HepG2 (cell line): ENCODE data around the gene FBXO10. TPM values are rescaled to one million over a fixed set of nuclear protein-coding genes. Genes with fewer than 3 reads are reported as not detected.

Experiments used
- ATAC-seq: fragments of 200-7000 bp; cut with Tn5 transposase; 3 replicates; pipeline ENCODE4 v1.9.1; 2020; ENCODE audit warnings: mild to moderate bottlenecking, moderate library complexity
- BruUV-seq: library from RNA; stranded (reverse); fragments of 400-500 nt; replicated peaks from 2 replicates; lab custom pipeline; 2021; lab: Mats Ljungman, UMichigan
- CTCF ChIA-PET: fragments of 300-600 bp; formaldehyde crosslinking; extraction: SDS; loops from one replicate; lab custom pipeline; 2021; ENCODE audit warnings: low total read pairs, inconsistent platforms, low intra/inter-chr PET ratio; lab: Yijun Ruan, JAX
- POLR2A ChIA-PET: fragments of 350-600 bp; sonication (Branson Sonifier 250); formaldehyde crosslinking; loops from one replicate; lab custom pipeline; 2020; ENCODE audit warnings: antibody characterized with exemption, inconsistent platforms; lab: Yijun Ruan, JAX
- DNase-seq: peaks from one replicate; pipeline ENCODE4 v3.0.0-alpha.2; 2015; ENCODE audit warnings: low spot score
- FAIRE-seq: peaks from 3 replicates; lab custom pipeline; 2011; peaks lifted over from hg19 to GRCh38; lab: Jason Lieb, UNC
- H2AFZ ChIP-seq: one replicate; pipeline ENCODE4 v1.6.1; 2011; ENCODE audit warnings: low read length, inconsistent platforms
- H3K27ac ChIP-seq: fragments of 300-600 bp; 3 replicates; pipeline ENCODE4 v1.8.0; 2011; ENCODE audit warnings: mixed run types, mild to moderate bottlenecking, mixed read lengths, low read length, inconsistent platforms; ENCODE audit not compliant: insufficient read depth; ENCODE audit errors: extremely low read length
- H3K27me3 ChIP-seq, 2 experiments: fragments of 200-600 bp in 1 of 2; 2 replicates in 1 of 2; 3 replicates in 1 of 2; pipeline versions ENCODE4 v1.6.0 to v1.8.0; 2011; ENCODE audit warnings: low read length in 2 of 2, mild to moderate bottlenecking in 2 of 2, moderate library complexity in 2 of 2, inconsistent platforms in 1 of 2; ENCODE audit not compliant: insufficient read depth in 2 of 2, control insufficient read depth in 1 of 2
- H3K36me3 ChIP-seq, 2 experiments: fragments of 200-600 bp in 1 of 2; replicated peaks in 1 of 2; 2 replicates in 1 of 2; 3 replicates in 1 of 2; pipeline versions ENCODE4 v1.5.1 to v1.8.0; 2011; ENCODE audit warnings: low read length in 2 of 2, inconsistent platforms in 1 of 2; ENCODE audit not compliant: insufficient read depth in 2 of 2, control insufficient read depth in 1 of 2
- H3K4me1 ChIP-seq: 2 replicates; pipeline ENCODE4 v1.5.1; 2012; ENCODE audit warnings: low read length, inconsistent platforms; ENCODE audit not compliant: insufficient read depth
- H3K4me2 ChIP-seq: 2 replicates; pipeline ENCODE4 v1.6.0; 2011; ENCODE audit warnings: low read depth, low read length, inconsistent platforms
- H3K4me3 ChIP-seq, 3 experiments: fragments of 200-600 bp in 1 of 3; sonication (generic), shearing (Covaris generic) in 1 of 3; replicated peaks in 1 of 3; 2 replicates each; pipeline ENCODE4 v1.5.1; 2011 to 2016; ENCODE audit warnings: low read length in 3 of 3, inconsistent platforms in 2 of 3, low read depth in 2 of 3, mild to moderate bottlenecking in 2 of 3, control low read depth in 1 of 3, mixed read lengths in 1 of 3; ENCODE audit not compliant: insufficient read depth in 1 of 3
- H3K79me2 ChIP-seq: one replicate; pipeline ENCODE4 v1.6.1; 2011; ENCODE audit warnings: low read length, inconsistent platforms; ENCODE audit not compliant: insufficient read depth
- H3K9ac ChIP-seq: 2 replicates; pipeline ENCODE4 v1.6.0; 2011; ENCODE audit warnings: mild to moderate bottlenecking, low read depth, low read length, inconsistent platforms; ENCODE audit not compliant: insufficient read depth
- H3K9me3 ChIP-seq: 2 replicates; pipeline ENCODE4 v1.5.1; 2012; ENCODE audit warnings: mild to moderate bottlenecking, low read length
- H4K20me1 ChIP-seq: 2 replicates; pipeline ENCODE4 v1.6.0; 2011; ENCODE audit warnings: inconsistent platforms, mild to moderate bottlenecking, low read length, moderate library complexity; ENCODE audit not compliant: insufficient read depth
- ARNTL ChIP-seq: sonication (generic); formaldehyde crosslinking; IDR thresholded peaks from 2 replicates; pipeline ENCODE4 v1.4.0; 2020; ENCODE audit warnings: mild to moderate bottlenecking, missing genetic modification reagents
- FOXM1 ChIP-seq: sonication (generic); formaldehyde crosslinking; IDR thresholded peaks from 2 replicates; pipeline ENCODE4 v1.5.0; 2020; ENCODE audit warnings: missing genetic modification reagents
- GTF2F1 ChIP-seq: fragments of 150-350 bp; IDR thresholded peaks from 2 replicates; pipeline ENCODE4 v1.6.1; 2014; ENCODE audit warnings: low read length
- HCFC1 ChIP-seq: fragments of 150-350 bp; IDR thresholded peaks from 2 replicates; pipeline ENCODE4 v1.6.1; 2014; ENCODE audit warnings: low read depth, low read length
- HIVEP1 ChIP-seq: sonication (generic); formaldehyde crosslinking; IDR thresholded peaks from 2 replicates; pipeline ENCODE4 v1.4.0; 2020; ENCODE audit warnings: mild to moderate bottlenecking, missing genetic modification reagents
- JARID2 ChIP-seq: sonication (generic); formaldehyde crosslinking; IDR thresholded peaks from 2 replicates; pipeline ENCODE4 v1.8.1; 2023; ENCODE audit warnings: missing genetic modification reagents, inconsistent platforms; ENCODE audit not compliant: insufficient replicate concordance
- JUND ChIP-seq: sonication (generic); formaldehyde crosslinking; IDR thresholded peaks from 2 replicates; pipeline ENCODE4 v1.8.0; 2022; ENCODE audit warnings: mild to moderate bottlenecking, missing genetic modification reagents
- MATR3 ChIP-seq: sonication (generic); formaldehyde crosslinking; IDR thresholded peaks from 2 replicates; pipeline ENCODE4 v1.4.0; 2020; ENCODE audit warnings: missing genetic modification reagents
- NFKBIZ ChIP-seq: IDR thresholded peaks from 2 replicates; pipeline ENCODE4 v1.6.1; 2018; ENCODE audit warnings: missing genetic modification reagents, missing compliant biosample characterization
- PAWR ChIP-seq: sonication (generic); formaldehyde crosslinking; IDR thresholded peaks from 2 replicates; pipeline ENCODE4 v1.4.0; 2020; ENCODE audit warnings: missing genetic modification reagents, mild to moderate bottlenecking, borderline replicate concordance
- POGZ ChIP-seq: sonication (generic); formaldehyde crosslinking; IDR thresholded peaks from 2 replicates; pipeline ENCODE4 v1.4.0; 2020; ENCODE audit warnings: mild to moderate bottlenecking, missing genetic modification reagents
- POLR2A ChIP-seq, 2 experiments: IDR thresholded peaks; 2 replicates each; pipeline ENCODE4 v1.6.1; 2011; ENCODE audit warnings: low read depth in 2 of 2, low read length in 2 of 2, mild to moderate bottlenecking in 1 of 2, moderate library complexity in 1 of 2; ENCODE audit not compliant: insufficient read depth in 1 of 2
- SP1 ChIP-seq, 2 experiments: fragments of 450-650 bp in 1 of 2; sonication (generic) in 1 of 2; formaldehyde crosslinking in 1 of 2; IDR thresholded peaks; 2 replicates each; pipeline versions ENCODE4 v1.4.0 to v1.6.1; 2016 to 2020; ENCODE audit warnings: missing genetic modification reagents in 1 of 2
- TCF7L2 ChIP-seq: IDR thresholded peaks from 2 replicates; pipeline ENCODE4 v1.6.1; 2011; ENCODE audit warnings: mild to moderate bottlenecking, low read depth, low read length, moderate library complexity
- ZNF282 ChIP-seq: fragments of 450-650 bp; IDR thresholded peaks from 2 replicates; pipeline ENCODE4 v1.6.1; 2018; ENCODE audit not compliant: partially characterized antibody
- ZNF546 ChIP-seq: sonication (generic); formaldehyde crosslinking; conservative IDR thresholded peaks from 2 replicates; pipeline ENCODE4 v1.8.1; 2023; ENCODE audit warnings: mild to moderate bottlenecking, missing genetic modification reagents
- ZNF549 ChIP-seq: sonication (generic); formaldehyde crosslinking; IDR thresholded peaks from 2 replicates; pipeline ENCODE4 v1.5.0; 2020; ENCODE audit warnings: missing genetic modification reagents
- ZNF766 ChIP-seq: sonication (generic); formaldehyde crosslinking; IDR thresholded peaks from 2 replicates; pipeline ENCODE4 v1.5.0; 2020; ENCODE audit warnings: missing genetic modification reagents, borderline replicate concordance
- ZSCAN21 ChIP-seq: sonication (generic); formaldehyde crosslinking; IDR thresholded peaks from 2 replicates; pipeline ENCODE4 v1.8.0; 2022; ENCODE audit warnings: mild to moderate bottlenecking, missing genetic modification reagents, moderate library complexity, borderline replicate concordance
- ZSCAN25 ChIP-seq: sonication (generic); formaldehyde crosslinking; IDR thresholded peaks from 2 replicates; pipeline ENCODE4 v1.8.0; 2022; ENCODE audit warnings: mild to moderate bottlenecking, missing genetic modification reagents
- WGBS: methylation state at CpG from one replicate; pipeline ENCODE4 v1.1.6; 2017; ENCODE audit warnings: low lambda C conversion rate; 5-methylcytosine and 5-hydroxymethylcytosine counted together
- in situ Hi-C: cut with HindIII; loops from 2 replicates; pipeline ENCODE4 v1.10.0; 2017; ENCODE audit warnings: low pct_unique_long_range_greater_than_20kb; ENCODE audit not compliant: extremely low pct_ligation_motif_present
- intact Hi-C: fragments of 100-400 bp; cut with micrococcal nuclease; formaldehyde crosslinking; loops from one replicate; pipeline ENCODE4 v1.10.0; 2022; ENCODE audit not compliant: unreplicated experiment
- polyA plus RNA-seq, 8 experiments: library from polyadenylated mRNA; depleted of rRNA in 3 of 8; stranded (reverse) in 7 of 8; unstranded in 1 of 8; fragments of >200 nt; fragmentation: Illumina TruSeq in 4 of 8; extraction: Trizol in 4 of 8; gene quantifications; 2 replicates each; pipeline versions ENCODE4 v1.2.1 to v1.2.3, GENCODE V29; 2011 to 2016; ENCODE audit warnings: low read depth in 4 of 8, missing spikeins in 1 of 8, mixed read lengths in 1 of 8; ENCODE audit not compliant: insufficient read depth in 1 of 8
- total RNA-seq, 5 experiments: library from RNA; depleted of rRNA; stranded (reverse); fragments of >200 nt; fragmentation: Illumina TruSeq; extraction: Trizol; gene quantifications; 2 replicates each; pipeline ENCODE4 v1.2.3, GENCODE V29; 2016; ENCODE audit warnings: low read depth in 1 of 5
- TF ChIP-seq, protein P1 (sequence below): sonication (generic); formaldehyde crosslinking; IDR thresholded peaks from 2 replicates; pipeline ENCODE4 v1.8.1; 2022; ENCODE audit warnings: mild to moderate bottlenecking, missing genetic modification reagents

Gene FBXO10
- total and polyA plus RNA-seq, 2 of the 13 experiments (the other 11 are each of a cell fraction or from before 2014, with no cell fraction given), result 3.1 to 5.1 TPM

DNA sequence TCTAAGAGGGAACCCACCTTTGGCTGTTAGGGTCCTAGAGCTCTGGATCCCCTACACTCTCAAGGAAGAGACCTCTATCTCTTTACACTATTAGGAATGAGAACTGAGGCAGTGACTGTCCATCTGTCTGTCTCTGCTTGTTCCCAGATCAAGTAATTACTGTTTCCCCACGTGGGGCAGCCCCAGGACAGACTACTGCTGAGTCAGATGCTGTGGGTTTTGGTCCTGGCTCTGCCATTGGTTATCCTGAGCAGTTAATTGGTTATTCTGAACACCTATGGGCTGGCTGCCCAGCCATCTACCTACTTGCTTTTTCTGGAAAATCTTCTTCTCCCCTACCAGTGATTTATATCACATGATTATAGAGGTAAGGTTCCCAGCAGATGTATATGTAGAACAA lies 33.3 kb downstream of the FBXO10 start (continued):
- no peak for TF ChIP-seq POGZ (CRISPR knock-in tag)
- TF ChIP-seq TCF7L2, result no peak
- TF ChIP-seq ZSCAN21 (CRISPR knock-in tag), result no peak
- TF ChIP-seq ARNTL (CRISPR knock-in tag), result no peak

DNA sequence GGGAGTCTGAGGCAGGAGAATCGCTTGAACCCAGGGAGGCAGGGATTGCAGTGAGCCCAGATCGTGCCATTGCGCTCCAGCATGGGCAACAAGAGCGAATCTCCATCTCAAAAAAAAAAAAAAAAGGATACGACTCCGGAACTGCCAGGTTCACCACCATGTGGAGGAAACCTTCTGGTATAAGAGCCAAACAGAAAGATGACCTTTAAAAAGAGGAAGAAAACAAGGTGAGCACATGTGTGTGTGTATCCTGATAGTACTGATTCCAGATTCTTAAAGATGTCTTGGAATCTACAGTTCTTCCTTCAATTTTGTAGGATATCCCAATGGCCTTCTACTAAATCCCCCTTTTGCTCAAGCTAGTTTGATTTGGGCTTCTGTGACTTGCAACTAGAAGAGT lies 33.7 kb downstream of the FBXO10 start:
- Histone ChIP-seq H3K36me3 (peaks cover 0 to under 1% of the 10 kb centered on the region in 2 experiments; a peak in 2 of 5 replicates), H3K4me2 (no peak overlapping the region), H3K27me3 (no peaks in the 10 kb centered on the region), H3K9ac (no peak overlapping the region), H4K20me1 (no peaks in the 10 kb centered on the region), H3K79me2 (no peaks in the 10 kb centered on the region), H2AFZ (no peak overlapping the region), H3K9me3 (no peaks in the 10 kb centered on the region), H3K4me3 (no peak overlapping the region), H3K4me1 (no peaks in the 10 kb centered on the region), H3K27ac (no peak overlapping the region)
- no TSS peak for BruUV-seq
- ATAC-seq, result no peak
- in situ Hi-C loops (no loop called here), intact Hi-C loops (no loop called here)
- ChIA-PET POLR2A (no interaction called here), CTCF (no interaction called here)
- FAIRE-seq, result no peak
- WGBS, result 95% methylated on average over 6 of the region's 6 CpGs
- no peak for TF ChIP-seq HIVEP1 (CRISPR knock-in tag)
- no peak for TF ChIP-seq SP1 (IDR thresholded peaks at IDR 0.05)
- TF ChIP-seq SP1 (CRISPR knock-in tag; IDR thresholded peaks at IDR 0.05), result no peak
- no peak for TF ChIP-seq ZNF549
- no peak for TF ChIP-seq NFKBIZ (CRISPR knock-in tag)
- no peak for TF ChIP-seq ZNF282
- TF ChIP-seq GTF2F1, result no peak
- no peak for TF ChIP-seq JUND (CRISPR knock-in tag)
- no peak for TF ChIP-seq FOXM1 (CRISPR knock-in tag)
- TF ChIP-seq POLR2A (IDR thresholded peaks at IDR 0.05; ENCODE audit: insufficient read depth in 1 of 2, low read depth in 2 of 2, low read length in 2 of 2), result no peak
- no peak for TF ChIP-seq PAWR (CRISPR knock-in tag)
- TF ChIP-seq, protein P1, sequence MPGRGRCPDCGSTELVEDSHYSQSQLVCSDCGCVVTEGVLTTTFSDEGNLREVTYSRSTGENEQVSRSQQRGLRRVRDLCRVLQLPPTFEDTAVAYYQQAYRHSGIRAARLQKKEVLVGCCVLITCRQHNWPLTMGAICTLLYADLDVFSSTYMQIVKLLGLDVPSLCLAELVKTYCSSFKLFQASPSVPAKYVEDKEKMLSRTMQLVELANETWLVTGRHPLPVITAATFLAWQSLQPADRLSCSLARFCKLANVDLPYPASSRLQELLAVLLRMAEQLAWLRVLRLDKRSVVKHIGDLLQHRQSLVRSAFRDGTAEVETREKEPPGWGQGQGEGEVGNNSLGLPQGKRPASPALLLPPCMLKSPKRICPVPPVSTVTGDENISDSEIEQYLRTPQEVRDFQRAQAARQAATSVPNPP (CRISPR knock-in tag), result no peak
- TF ChIP-seq MATR3, result no peak
- TF ChIP-seq ZSCAN25 (CRISPR knock-in tag), result no peak
- no peak for TF ChIP-seq ZNF766 (CRISPR knock-in tag)
- no peak for TF ChIP-seq ZNF546 (CRISPR knock-in tag)
- TF ChIP-seq HCFC1, result no peak
- TF ChIP-seq JARID2 (CRISPR knock-in tag), result no peak
- DNase-seq, result no peak
